Adrenal gland (tissue), 12 donors: ENCODE results near the gene JTB. TPM values are rescaled to one million over a fixed set of nuclear protein-coding genes. Genes with fewer than 3 reads are reported as not detected.
"Not testable (repeated sequence)": the region's sequence is repeated elsewhere in the genome, so short reads cannot be mapped to it uniquely, and the experiment has no call there.

Experiments used
- DNase-seq, 7 donors: peaks; one replicate each; pipeline ENCODE4 v3.0.0-alpha.2; 2019 to 2020
- H3K27ac ChIP-seq, 5 donors: fragments of 200-600 bp; sonication (generic) in 4 of 5; 1 replicate in 3 of 5; 2 replicates in 2 of 5; pipeline versions ENCODE4 v1.5.1 to v1.8.0; 2016 to 2020; ENCODE audit warnings: mild to moderate bottlenecking in 1 of 5
- H3K27me3 ChIP-seq: fragments of 200-600 bp; 2 replicates; pipeline ENCODE4 v1.8.0; 2021
- H3K36me3 ChIP-seq, 2 donors: fragments of 200-600 bp; replicated peaks in 1 of 2; 1 replicate in 1 of 2; 2 replicates in 1 of 2; pipeline versions ENCODE4 v1.5.1 to v1.8.0; 2018 to 2022
- H3K4me1 ChIP-seq, 2 donors: fragments of 200-600 bp; replicated peaks in 1 of 2; 1 replicate in 1 of 2; 2 replicates in 1 of 2; pipeline versions ENCODE4 v1.5.1 to v1.8.0; 2018 to 2021
- H3K4me3 ChIP-seq, 4 donors: fragments of 200-600 bp; sonication (generic) in 3 of 4; one replicate each; pipeline ENCODE4 v1.5.1; 2016 to 2018
- H3K9me3 ChIP-seq, 3 donors: fragments of 200-600 bp; sonication (generic) in 1 of 3; replicated peaks in 1 of 3; 1 replicate in 2 of 3; 2 replicates in 1 of 3; pipeline versions ENCODE4 v1.5.1 to v1.8.0; 2016 to 2021
- POLR2A ChIP-seq, 2 donors: fragments of 450-650 bp; IDR thresholded peaks; one replicate each; pipeline ENCODE4 v1.6.1; 2017; ENCODE audit warnings: antibody characterized with exemption in 2 of 2, mild to moderate bottlenecking in 2 of 2, moderate library complexity in 1 of 2
- WGBS, 4 donors: extraction: QIAGEN DNeasy Blood & Tissue Kit in 2 of 4; methylation state at CpG; one replicate each; pipeline versions ENCODE4 v1.1.5 to v1.1.7; 2013 to 2017; 5-methylcytosine and 5-hydroxymethylcytosine counted together
- intact Hi-C, 2 donors: fragments of 100-400 bp; cut with DNase I; formaldehyde crosslinking; loops; one replicate each; pipeline versions ENCODE4 v1.14.1 to v1.15.0; 2022 to 2023
- polyA plus RNA-seq, 3 donors: library from polyadenylated mRNA; stranded (reverse); fragments of 200-250 nt in 2 of 3; fragments of 350-450 nt in 1 of 3; fragmentation: Illumina TruSeq in 1 of 3; extraction: RNeasy Lipid Tissue Mini Kit (QIAGEN cat#74804) in 1 of 3; gene quantifications; one replicate each; pipeline ENCODE4 v1.2.3, GENCODE V29; 2013 to 2014
- total RNA-seq, 9 donors: library from RNA; depleted of rRNA in 4 of 9; stranded (reverse); fragments of >200 nt in 4 of 9; fragments of 120-200 nt in 1 of 9; fragmentation: NEBNext Ultra II Directional in 1 of 9; extraction: Animal tissue kit (Norgen Biotek cat#: 25700) in 1 of 9; gene quantifications; one replicate each; pipeline versions ENCODE4 v1.1.0 to v1.2.4, GENCODE V29; 2013 to 2023
- TF ChIP-seq, protein P1 (sequence below), 6 experiments: fragments of 450-650 bp in 4 of 6; fragments of 200-600 bp in 2 of 6; sonication (generic) in 1 of 6; IDR thresholded peaks; 1 replicate in 5 of 6; 2 replicates in 1 of 6; pipeline versions ENCODE4 v1.5.1 to v1.8.0; 2016 to 2021; ENCODE audit warnings: antibody characterized with exemption in 6 of 6, mild to moderate bottlenecking in 2 of 6, moderate library complexity in 1 of 6
- donor health status: healthy with polysubstance abuse.
- donor health status: Bipolar disorder and iron deficiency.
- donor health status: DM: yes; HTN: yes; CAD: no.
- donor health status: DM: no; HTN: no; CAD: no.
- donor health status: DM: no; HTN: no; CAD: no.
- donor health status: DM: yes; HTN: yes; CAD: no.

JTB gene
- total and polyA plus RNA-seq, 12 donors = 68.3 to 327 (median 140) TPM

GRCh38 chr1:154014154-154014907 is 36.9 kb upstream of the JTB start:
- Histone ChIP-seq H3K4me3 (no peak overlapping the region), H3K9me3 (no peaks in the 10 kb centered on the region), H3K4me1 (no peaks in the 10 kb centered on the region), H3K36me3 (no peaks in the 10 kb centered on the region), H3K27me3 (no peaks in the 10 kb centered on the region), H3K27ac (no peak overlapping the region)
- intact Hi-C loops = loop anchor here in 1 of 2 donors (10.0 kb wide), 1 partner anchor 130 kb away; no protein-coding TSS in a partner anchor
- TF ChIP-seq POLR2A (IDR thresholded peaks at IDR 0.05) = no peak
- TF ChIP-seq, protein P1, sequence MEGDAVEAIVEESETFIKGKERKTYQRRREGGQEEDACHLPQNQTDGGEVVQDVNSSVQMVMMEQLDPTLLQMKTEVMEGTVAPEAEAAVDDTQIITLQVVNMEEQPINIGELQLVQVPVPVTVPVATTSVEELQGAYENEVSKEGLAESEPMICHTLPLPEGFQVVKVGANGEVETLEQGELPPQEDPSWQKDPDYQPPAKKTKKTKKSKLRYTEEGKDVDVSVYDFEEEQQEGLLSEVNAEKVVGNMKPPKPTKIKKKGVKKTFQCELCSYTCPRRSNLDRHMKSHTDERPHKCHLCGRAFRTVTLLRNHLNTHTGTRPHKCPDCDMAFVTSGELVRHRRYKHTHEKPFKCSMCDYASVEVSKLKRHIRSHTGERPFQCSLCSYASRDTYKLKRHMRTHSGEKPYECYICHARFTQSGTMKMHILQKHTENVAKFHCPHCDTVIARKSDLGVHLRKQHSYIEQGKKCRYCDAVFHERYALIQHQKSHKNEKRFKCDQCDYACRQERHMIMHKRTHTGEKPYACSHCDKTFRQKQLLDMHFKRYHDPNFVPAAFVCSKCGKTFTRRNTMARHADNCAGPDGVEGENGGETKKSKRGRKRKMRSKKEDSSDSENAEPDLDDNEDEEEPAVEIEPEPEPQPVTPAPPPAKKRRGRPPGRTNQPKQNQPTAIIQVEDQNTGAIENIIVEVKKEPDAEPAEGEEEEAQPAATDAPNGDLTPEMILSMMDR (IDR thresholded peaks at IDR 0.05) = peak in 3 of 6 experiments; percentile 8 to 22 (median 16)
- peak in 4 of 7 donors; percentile 30 to 61 (median 43) for DNase-seq
- 39 to 56% (median 52%) methylated on average over 3 of the region's 3 CpGs for WGBS, 4 donors

GRCh38 chr1:154012543-154012942 is 35.1 kb upstream of the JTB start:
- not testable (repeated sequence) for H3K4me3 ChIP-seq, H3K4me1 ChIP-seq, H3K27me3 ChIP-seq, DNase-seq, H3K36me3 ChIP-seq, H3K9me3 ChIP-seq, H3K27ac ChIP-seq
- 95 to 96% (median 95%) methylated on average over 9 to 14 of the region's 14 CpGs for WGBS, 4 donors
- intact Hi-C loops = loop anchor here in 1 of 2 donors (10.0 kb wide), 1 partner anchor 132 kb away; no protein-coding TSS in a partner anchor

DNA sequence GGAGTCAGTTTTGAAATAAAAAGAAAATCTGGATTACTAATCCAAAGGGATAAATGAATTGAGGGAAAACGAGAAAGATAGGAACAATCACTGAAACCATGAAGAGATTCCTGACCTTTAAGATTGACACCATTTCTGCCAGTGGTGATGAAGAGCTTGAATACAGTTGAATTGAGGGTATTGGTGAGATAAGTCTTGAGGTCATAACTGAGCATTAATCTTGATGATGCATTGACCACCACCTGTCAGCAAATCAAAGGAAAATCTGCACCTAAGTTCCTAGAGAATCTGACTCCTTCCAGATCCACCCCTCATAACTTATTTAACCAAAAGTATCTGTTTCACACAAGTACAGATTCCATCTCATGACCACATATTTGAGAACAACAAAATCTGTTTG is 34.7 kb upstream of the JTB start:
- WGBS, 4 donors = 55 to 62% (median 56%) methylated on average over 1 of the region's 1 CpG
- Histone ChIP-seq H3K4me3 (no peak overlapping the region), H3K9me3 (no peaks in the 10 kb centered on the region), H3K27ac (no peak overlapping the region), H3K27me3 (no peaks in the 10 kb centered on the region), H3K4me1 (no peaks in the 10 kb centered on the region), H3K36me3 (no peaks in the 10 kb centered on the region)
- TF ChIP-seq POLR2A (IDR thresholded peaks at IDR 0.05) = no peak
- TF ChIP-seq, protein P1 (IDR thresholded peaks at IDR 0.05) = no peak
- intact Hi-C loops = loop anchor here in 1 of 2 donors (10.0 kb wide), 1 partner anchor 133 kb away; no protein-coding TSS in a partner anchor
- DNase-seq = no peak

- no peak overlapping the region for H3K27ac ChIP-seq
- H3K9me3 ChIP-seq = no peaks in the 10 kb centered on the region
- 79 to 93% (median 92%) methylated on average over 3 of the region's 3 CpGs for WGBS, 4 donors
- no peaks in the 10 kb centered on the region for H3K4me1 ChIP-seq
- no peak for DNase-seq
- no peak overlapping the region for H3K4me3 ChIP-seq
- no peaks in the 10 kb centered on the region for H3K36me3 ChIP-seq
- TF ChIP-seq, protein P1 (IDR thresholded peaks at IDR 0.05) = no peak
- TF ChIP-seq POLR2A (IDR thresholded peaks at IDR 0.05) = no peak
- no peaks in the 10 kb centered on the region for H3K27me3 ChIP-seq
- intact Hi-C loops = no loop called here
Measured at GRCh38 chr1:154006136-154006535, 28.7 kb upstream of the JTB start.

DNA sequence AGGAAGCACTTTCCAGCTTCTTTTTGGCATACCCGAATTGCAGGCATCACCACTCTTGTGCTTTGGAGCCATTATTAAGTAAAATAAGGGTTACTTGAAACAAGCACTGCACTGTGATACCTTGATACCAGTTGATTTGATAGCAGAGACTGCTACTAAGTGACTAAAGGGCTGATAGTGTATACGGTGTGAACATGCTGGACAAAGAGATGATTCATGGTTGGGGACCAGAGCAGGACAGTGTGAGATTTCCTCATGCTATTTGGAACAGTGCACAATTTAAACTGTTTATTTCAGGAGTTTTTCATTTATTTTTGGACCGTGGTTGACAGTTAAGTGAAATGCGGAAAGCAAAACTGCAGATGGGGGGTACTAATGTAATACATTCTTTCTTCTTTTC is 22.9 kb upstream of the JTB start:
- Histone ChIP-seq H3K9me3 (no peaks in the 10 kb centered on the region), H3K36me3 (peaks cover 0 to 1% of the 10 kb centered on the region in 2 donors), H3K27ac (no peak overlapping the region), H3K27me3 (no peaks in the 10 kb centered on the region), H3K4me1 (no peaks in the 10 kb centered on the region), H3K4me3 (no peak overlapping the region)
- 71 to 83% (median 75%) methylated on average over 4 of the region's 4 CpGs for WGBS, 4 donors
- intact Hi-C loops = no loop called here
- TF ChIP-seq, protein P1 (IDR thresholded peaks at IDR 0.05) = no peak
- no peak for TF ChIP-seq POLR2A (IDR thresholded peaks at IDR 0.05)
- no peak for DNase-seq

DNA sequence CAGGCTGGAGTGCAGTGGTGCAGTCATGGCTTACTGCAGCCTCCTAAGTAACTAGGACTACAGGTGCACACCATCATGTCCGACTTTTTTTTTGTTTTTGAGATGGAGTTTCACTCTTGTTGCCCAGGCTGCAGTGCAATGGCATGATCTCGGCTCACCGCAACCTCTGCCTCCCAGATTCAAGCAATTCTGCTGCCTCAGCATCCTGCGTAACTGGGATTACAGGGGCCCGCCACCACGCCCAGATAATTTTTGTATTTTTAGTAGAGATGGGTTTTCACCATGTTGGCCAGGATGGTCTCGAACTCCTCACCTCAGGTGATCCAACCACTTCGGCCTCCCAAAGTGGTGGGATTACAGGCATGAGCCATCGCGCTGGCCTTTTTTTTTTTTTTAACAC is 19.4 kb upstream of the JTB start:
- H3K27me3 ChIP-seq, DNase-seq, H3K27ac ChIP-seq, intact Hi-C loops, H3K4me3 ChIP-seq, H3K9me3 ChIP-seq: not testable (repeated sequence)
- WGBS, 4 donors = 94 to 97% (median 95%) methylated on average over 10 of the region's 10 CpGs
- Histone ChIP-seq H3K36me3 (peaks cover 0 to 34% of the 10 kb centered on the region in 2 donors), H3K4me1 (peaks cover 3 to 19% of the 10 kb centered on the region in 2 donors)
